CD4-positive, alpha-beta T cell treated with Interleukin-10 for 1 hour (primary cell): ENCODE data around the gene KITLG.
"Not testable (repeated sequence)": the region's sequence is repeated elsewhere in the genome, so short reads cannot be mapped to it uniquely, and the experiment has no call there.

Experiments
- DNase-seq: peaks from one replicate; pipeline ENCODE4 v3.0.0-alpha.2; 2020

KITLG gene

GRCh38 chr12:88472775-88473174 lies 107.5 kb downstream of the KITLG start:
- DNase-seq, result no peak

- no peak for DNase-seq
Measured at GRCh38 chr12:88472248-88472647, 108.0 kb downstream of the KITLG start.

GRCh38 chr12:88471331-88472045 lies 108.8 kb downstream of the KITLG start:
- no peak for DNase-seq

- DNase-seq, result no peak
Measured at GRCh38 chr12:88469154-88469553, 111.1 kb downstream of the KITLG start.

- DNase-seq, result no peak
Measured at GRCh38 chr12:88468581-88468980, 111.7 kb downstream of the KITLG start.

- DNase-seq, result not testable (repeated sequence)
Measured at GRCh38 chr12:88466708-88467107, 113.6 kb downstream of the KITLG start.

GRCh38 chr12:88458327-88458726 lies 121.9 kb downstream of the KITLG start:
- DNase-seq, result no peak

- no peak for DNase-seq
Measured at GRCh38 chr12:88453323-88453722, 126.9 kb downstream of the KITLG start.

- DNase-seq, result no peak
Measured at GRCh38 chr12:88451205-88451604, 129.1 kb downstream of the KITLG start.

GRCh38 chr12:88450136-88450535 lies 130.1 kb downstream of the KITLG start:
- DNase-seq, result no peak

GRCh38 chr12:88448337-88448915 lies 131.8 kb downstream of the KITLG start:
- DNase-seq, result no peak

- DNase-seq, result no peak
Measured at GRCh38 chr12:88445705-88446394, 134.4 kb downstream of the KITLG start.

- DNase-seq, result no peak
Measured at GRCh38 chr12:88444481-88444880, 135.8 kb downstream of the KITLG start.
